Spinal cord (tissue), 10 donors: Measurements from ENCODE around the gene SWSAP1. TPM values are rescaled to one million over a fixed set of nuclear protein-coding genes. Genes with fewer than 3 reads are reported as not detected.
"Not testable (repeated sequence)": the region's sequence is repeated elsewhere in the genome, so short reads cannot be mapped to it uniquely, and the experiment has no call there.

Source experiments
- DNase-seq, 6 donors: peaks; one replicate each; pipeline versions ENCODE4 v3.0.0 to v3.0.0-alpha.2; 2013 to 2015; ENCODE audit warnings: low spot score in 6 of 6, low read depth in 4 of 6
- H3K27ac ChIP-seq: one replicate; pipeline ENCODE4 v1.5.1; 2013; ENCODE audit warnings: low read depth, low read length, control low read depth
- H3K27me3 ChIP-seq: one replicate; pipeline ENCODE4 v1.6.1; 2013; ENCODE audit warnings: low read length; ENCODE audit not compliant: control insufficient read depth, insufficient read depth
- H3K36me3 ChIP-seq: one replicate; pipeline ENCODE4 v1.6.1; 2013; ENCODE audit warnings: low read length; ENCODE audit not compliant: control insufficient read depth, insufficient read depth
- H3K4me1 ChIP-seq: one replicate; pipeline ENCODE4 v1.6.1; 2013; ENCODE audit warnings: low read length; ENCODE audit not compliant: control insufficient read depth, insufficient read depth
- H3K4me3 ChIP-seq: one replicate; pipeline ENCODE4 v1.5.1; 2013; ENCODE audit warnings: low read depth, low read length, control low read depth
- H3K9me3 ChIP-seq: one replicate; pipeline ENCODE4 v1.6.1; 2013; ENCODE audit warnings: low read length; ENCODE audit not compliant: control insufficient read depth, insufficient read depth
- WGBS: methylation state at CpG from one replicate; pipeline ENCODE4 v1.1.5; 2013; ENCODE audit warnings: missing lambda C conversion rate; ENCODE audit not compliant: insufficient coverage; 5-methylcytosine and 5-hydroxymethylcytosine counted together
- polyA plus RNA-seq, 2 donors: library from polyadenylated mRNA; unstranded; fragments of 120-200 nt; gene quantifications; one replicate each; pipeline ENCODE4 v1.2.1, GENCODE V29; 2013; ENCODE audit not compliant: insufficient read length in 2 of 2
- total RNA-seq, 2 donors: library from RNA; depleted of rRNA in 1 of 2; stranded (reverse); fragments of 120-200 nt in 1 of 2; fragments of >200 nt in 1 of 2; gene quantifications; one replicate each; pipeline versions ENCODE4 v1.2.3 to v1.2.4, GENCODE V29; 2013 to 2014
- donor health status: healthy.

The SWSAP1 gene
- total and polyA plus RNA-seq, 4 donors: 0.50 to 2.6 (median 2.4) TPM

GRCh38 chr19:11338121-11338520 lies 36.3 kb upstream of the SWSAP1 start:
- Histone ChIP-seq H3K4me3 (no peak overlapping the region), H3K27me3 (no peaks in the 10 kb centered on the region), H3K9me3 (no peaks in the 10 kb centered on the region), H3K36me3 (peaks cover 65% of the 10 kb centered on the region), H3K4me1 (peaks cover 25% of the 10 kb centered on the region), H3K27ac (no peak overlapping the region)
- WGBS: 91% methylated on average over 5 of the region's 7 CpGs
- DNase-seq: no peak

DNA sequence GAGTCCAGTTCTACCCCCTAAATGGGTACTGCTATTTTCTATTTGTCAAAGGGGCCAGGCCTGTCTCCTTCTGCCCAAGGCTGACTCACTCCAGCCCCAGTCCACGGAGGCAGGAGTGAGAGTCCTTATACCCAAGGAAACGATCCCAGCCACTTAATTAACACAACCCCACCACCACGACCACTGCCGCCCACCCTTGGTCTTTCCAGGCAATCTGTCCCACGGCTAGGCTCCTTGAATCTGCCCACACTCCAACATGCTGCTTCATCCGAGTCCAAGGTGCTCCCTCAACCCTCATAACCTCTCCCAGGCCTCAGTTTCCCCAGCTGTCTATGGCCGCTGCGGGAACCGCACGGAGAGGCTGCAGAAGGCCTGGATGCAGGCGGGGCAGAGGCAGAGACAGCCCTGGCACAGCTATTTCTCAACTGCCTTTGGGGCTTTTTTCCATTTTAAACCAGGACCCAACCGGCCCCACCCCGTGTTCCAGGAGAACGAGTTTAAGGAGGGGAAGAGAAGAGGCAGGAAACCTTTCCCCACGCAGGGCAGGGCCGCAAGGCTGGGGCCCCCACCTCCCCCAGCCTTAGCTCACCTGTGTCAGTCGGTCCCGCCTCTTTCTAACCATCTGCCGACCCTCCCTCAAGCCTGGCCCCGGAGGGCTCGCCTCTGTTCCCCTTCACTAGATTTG lies 35.8 kb upstream of the SWSAP1 start:
- Histone ChIP-seq H3K4me3 (peak overlapping the region; percentile 74), H3K27me3 (no peaks in the 10 kb centered on the region), H3K4me1 (peaks cover 26% of the 10 kb centered on the region), H3K9me3 (no peaks in the 10 kb centered on the region), H3K36me3 (peaks cover 62% of the 10 kb centered on the region), H3K27ac (peak overlapping the region; percentile 71)
- DNase-seq: peak in 1 of 6 donors; percentile 19
- WGBS: 37% methylated on average over 17 of the region's 21 CpGs

GRCh38 chr19:11339254-11340098 lies 35.0 kb upstream of the SWSAP1 start, which contains the start of gene RAB3D:
RAB3D (minus strand) TSS chr19:11339657; CDS start chr19:11337399, 2,258 bp downstream.
- Histone ChIP-seq H3K9me3 (no peaks in the 10 kb centered on the region), H3K36me3 (peaks cover 56% of the 10 kb centered on the region), H3K27me3 (no peaks in the 10 kb centered on the region), H3K27ac (peak within 1 kb of the TSS; percentile 71), H3K4me3 (peak within 1 kb of the TSS; percentile 74), H3K4me1 (peaks cover 29% of the 10 kb centered on the region)
- DNase-seq: peak in 5 of 6 donors; percentile 79 to 98 (median 89)
- WGBS: 3% methylated on average over 46 of the region's 53 CpGs

DNA sequence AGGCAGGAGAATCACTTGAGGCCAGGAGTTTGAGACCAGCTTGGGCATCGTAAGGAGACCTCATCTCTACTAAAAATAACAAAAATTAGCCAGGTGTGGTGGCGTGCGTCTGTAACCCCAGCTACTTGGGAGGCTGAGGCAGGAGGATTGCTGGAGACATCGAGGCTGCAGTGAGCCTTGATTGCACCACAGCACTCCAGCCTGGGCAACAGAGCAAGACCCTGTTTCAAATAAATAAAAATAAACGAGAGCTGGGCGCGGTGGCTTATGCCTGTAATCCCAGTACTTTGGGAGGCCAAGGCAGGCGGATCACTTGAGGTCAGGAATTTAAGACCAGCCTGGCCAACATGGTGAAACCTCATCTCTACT lies 34.4 kb upstream of the SWSAP1 start:
- not testable (repeated sequence) for H3K9me3 ChIP-seq, DNase-seq, H3K27me3 ChIP-seq
- H3K27ac ChIP-seq: peak overlapping the region; percentile 58
- H3K36me3 ChIP-seq: peaks cover 51% of the 10 kb centered on the region
- H3K4me3 ChIP-seq: peak overlapping the region; percentile 74
- WGBS: 95% methylated on average over 6 of the region's 8 CpGs
- H3K4me1 ChIP-seq: peaks cover 35% of the 10 kb centered on the region

GRCh38 chr19:11342429-11342828 lies 32.0 kb upstream of the SWSAP1 start:
- no peak for DNase-seq
- Histone ChIP-seq H3K4me1 (peaks cover 49% of the 10 kb centered on the region), H3K27me3 (no peaks in the 10 kb centered on the region), H3K4me3 (no peak overlapping the region), H3K36me3 (peaks cover 29% of the 10 kb centered on the region), H3K27ac (no peak overlapping the region), H3K9me3 (no peaks in the 10 kb centered on the region)
- no CpG with 5 or more reads among the region's 3 CpGs for WGBS

- H3K4me3 ChIP-seq: peak overlapping the region; percentile 87
- no peaks in the 10 kb centered on the region for H3K27me3 ChIP-seq
- H3K9me3 ChIP-seq: no peaks in the 10 kb centered on the region
- no peak for DNase-seq
- H3K27ac ChIP-seq: peak overlapping the region; percentile 76
- peaks cover 28% of the 10 kb centered on the region for H3K4me1 ChIP-seq
- peaks cover 19% of the 10 kb centered on the region for H3K36me3 ChIP-seq
- 44% methylated on average over 10 of the region's 15 CpGs for WGBS
Observed at GRCh38 chr19:11345122-11345803, 29.2 kb upstream of the SWSAP1 start.

GRCh38 chr19:11346104-11346940 lies 28.1 kb upstream of the SWSAP1 start, which contains the start of the genes CCDC159 and TMEM205:
CCDC159 (plus strand) TSS chr19:11346519; CDS start chr19:11346607, 88 bp downstream.
TMEM205 (minus strand) TSS chr19:11346268; CDS start chr19:11345619, 649 bp downstream.
- Histone ChIP-seq H3K4me1 (peaks cover 28% of the 10 kb centered on the region), H3K4me3 (peak within 1 kb of the TSS; percentile 87), H3K36me3 (peaks cover 19% of the 10 kb centered on the region), H3K27me3 (no peaks in the 10 kb centered on the region), H3K27ac (peak within 1 kb of the TSS; percentile 89), H3K9me3 (no peaks in the 10 kb centered on the region)
- WGBS: 0% methylated on average over 42 of the region's 50 CpGs
- peak; percentile 92 to 100 (median 98) for DNase-seq

- Histone ChIP-seq H3K27ac (no peak overlapping the region), H3K4me3 (no peak overlapping the region)
Observed at GRCh38 chr19:11347546-11348039, 26.9 kb upstream of the SWSAP1 start.

More at GRCh38 chr19:11347546-11348039, 26.9 kb upstream of the SWSAP1 start:
- 83% methylated on average over 7 of the region's 7 CpGs for WGBS
- Histone ChIP-seq H3K9me3 (no peaks in the 10 kb centered on the region), H3K27me3 (no peaks in the 10 kb centered on the region), H3K36me3 (peaks cover 10% of the 10 kb centered on the region), H3K4me1 (peaks cover 28% of the 10 kb centered on the region)
- DNase-seq: no peak
